Heart left ventricle (tissue), 13 donors: ENCODE results near the gene DIP2B.

ENCODE experiments used
- CTCF ChIP-seq, 12 donors: fragments of 200-600 bp; sonication (generic) in 4 of 12; IDR thresholded peaks; one replicate each; pipeline versions ENCODE4 v1.5.0 to v1.8.0; 2018 to 2022; ENCODE audit warnings: antibody characterized with exemption in 12 of 12, mild to moderate bottlenecking in 5 of 12
- POLR2A ChIP-seq, 2 donors: fragments of 450-650 bp; IDR thresholded peaks; one replicate each; pipeline ENCODE4 v1.6.1; 2017; ENCODE audit warnings: antibody characterized with exemption in 2 of 2, mild to moderate bottlenecking in 2 of 2, moderate library complexity in 2 of 2
- donor health status: ischemic (EF 13 %, LVEDD 7.1; RV severe dilation, severe dysfunction).
- donor health status: DM: no; HTN: yes; CAD: no.
- donor health status: DM: no; HTN: no; CAD: no.
- donor health status: ischemic (EF 25% LVEDD 6.9; RV normal size, moderate dysfunction).
- donor health status: ischemic (EF 25% LVEDD 5.7; RV mildly dilated, moderate dysfunction).
- donor health status: ischemic (EF 35%, LVEDD 5.7; RV mildly dilated, moderate dysfunction).
- donor health status: nonischemic (EF 11% LVEDD 7.7; RV severe dilation, severe dysfunction).
- donor health status: DM: yes; HTN: yes; CAD: no.
- donor health status: PGD.
- donor health status: ischemic (EF 29% LVEDD 5.4; RV normal size, mild dysfunction).
- donor health status: nonischemic (EF 23%, LVEDD 6.1; RV moderate dilation, normal function).

DNA sequence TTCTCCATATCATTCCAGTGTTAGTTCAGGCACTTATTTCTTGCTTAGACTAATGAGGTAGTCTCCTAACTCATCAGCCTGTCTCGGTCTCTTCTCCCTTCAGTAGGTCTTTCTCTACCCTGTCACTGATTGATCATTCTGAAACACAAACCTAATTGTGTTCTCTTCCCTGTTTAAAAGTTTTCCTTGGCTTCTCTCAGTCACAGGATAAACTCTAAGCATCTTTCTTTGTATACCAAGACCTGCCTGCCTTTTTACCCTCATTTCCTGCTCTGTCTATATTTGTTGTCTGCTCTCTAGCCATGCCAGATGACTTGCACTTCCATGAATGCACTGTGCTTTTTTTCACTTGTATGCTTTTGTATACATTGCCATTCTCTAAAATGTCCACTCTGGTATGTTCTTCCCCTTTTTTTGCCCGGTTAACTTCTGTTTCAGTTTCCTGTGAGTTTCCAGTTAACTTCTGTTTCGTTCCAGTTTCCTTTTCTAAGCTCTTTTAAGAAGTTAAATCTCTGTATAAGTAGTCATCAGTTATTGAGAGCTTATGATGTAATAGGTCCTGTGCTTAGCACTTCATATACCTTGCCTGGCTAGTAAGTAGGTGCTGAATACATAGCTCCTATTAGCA, 12.8 kb downstream of the DIP2B start:
- TF ChIP-seq CTCF (IDR thresholded peaks at IDR 0.05): no peak
- TF ChIP-seq POLR2A (IDR thresholded peaks at IDR 0.05): no peak
